Activated naive CD8-positive, alpha-beta T cell treated with anti-CD3 and anti-CD28 coated beads, Interleukin-2, amount 50 U/mL, for 16 hours (primary cell): Measurements from ENCODE around the gene LIMS2.

Experiments
- DNase-seq: peaks from one replicate; pipeline ENCODE4 v3.0.0-alpha.2; 2020; ENCODE audit warnings: low read depth, low spot score

Gene LIMS2

DNA sequence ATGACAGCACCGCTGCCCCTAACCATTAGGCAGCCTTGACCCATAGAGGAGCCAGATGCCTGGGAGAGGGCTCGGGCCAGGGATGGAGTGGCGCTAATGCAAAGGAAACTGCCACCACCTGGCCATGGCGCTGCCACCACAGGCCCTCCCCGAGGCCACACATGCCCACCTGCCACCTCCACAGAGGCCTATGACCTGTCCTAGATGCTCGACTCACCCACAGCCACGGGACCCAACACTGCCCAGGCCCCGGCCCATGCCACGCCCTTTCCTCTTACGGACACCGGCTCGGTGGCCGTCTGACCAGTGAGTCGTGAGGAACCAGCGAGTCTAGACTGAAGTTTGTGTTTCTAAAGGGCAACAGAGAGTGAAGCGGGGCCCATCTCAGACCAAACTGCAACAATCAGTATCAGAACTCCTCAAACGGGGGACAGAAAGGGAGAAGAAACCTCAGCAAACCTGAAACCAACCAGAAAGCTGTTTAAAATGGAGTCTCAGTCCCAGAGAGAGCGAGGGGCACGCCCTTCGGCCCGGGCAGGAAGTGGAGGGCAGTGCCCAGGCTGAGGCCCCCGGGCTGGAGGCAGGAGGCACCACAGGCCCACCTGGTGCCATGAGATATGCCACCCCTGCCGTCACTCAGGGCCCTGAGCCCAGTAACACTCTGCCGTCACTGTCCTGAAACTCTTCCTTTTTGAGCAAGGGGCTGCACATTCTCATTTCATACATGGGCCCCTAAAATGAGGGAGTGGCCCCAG lies 28.7 kb downstream of the LIMS2 start:
- no peak for DNase-seq

- DNase-seq = no peak
These were observed 29.7 kb downstream of the LIMS2 start, which contains the start of gene GPR17 for GRCh38 chr2:127645395-127646291. Gene GPR17 (plus strand): TSS chr2:127646153. CDS start chr2:127650736, 4,583 bp downstream.

DNA sequence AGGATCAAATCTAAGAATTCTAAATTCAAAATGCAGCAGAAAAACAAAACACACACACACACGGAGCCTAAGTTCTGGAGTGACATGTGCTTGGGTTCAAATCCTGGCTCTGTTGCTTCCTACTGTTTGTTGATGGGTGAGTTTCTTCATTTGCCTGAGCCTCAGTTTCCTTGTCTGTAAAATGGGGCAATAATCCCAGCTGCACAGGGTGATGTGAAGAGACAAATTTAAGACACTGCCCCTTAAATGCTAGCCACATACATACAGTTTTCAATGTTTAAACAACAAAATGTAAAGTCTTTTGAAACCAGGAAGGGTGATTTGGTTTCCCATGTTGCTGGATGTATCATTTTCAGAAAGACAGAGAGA lies 30.3 kb downstream of the LIMS2 start:
- DNase-seq = no peak

- DNase-seq = no peak
These were observed 31.0 kb downstream of the LIMS2 start for GRCh38 chr2:127644066-127645025.

GRCh38 chr2:127643439-127644065 lies 31.8 kb downstream of the LIMS2 start:
- no peak for DNase-seq

GRCh38 chr2:127642706-127643438 lies 32.5 kb downstream of the LIMS2 start:
- DNase-seq = no peak

DNA sequence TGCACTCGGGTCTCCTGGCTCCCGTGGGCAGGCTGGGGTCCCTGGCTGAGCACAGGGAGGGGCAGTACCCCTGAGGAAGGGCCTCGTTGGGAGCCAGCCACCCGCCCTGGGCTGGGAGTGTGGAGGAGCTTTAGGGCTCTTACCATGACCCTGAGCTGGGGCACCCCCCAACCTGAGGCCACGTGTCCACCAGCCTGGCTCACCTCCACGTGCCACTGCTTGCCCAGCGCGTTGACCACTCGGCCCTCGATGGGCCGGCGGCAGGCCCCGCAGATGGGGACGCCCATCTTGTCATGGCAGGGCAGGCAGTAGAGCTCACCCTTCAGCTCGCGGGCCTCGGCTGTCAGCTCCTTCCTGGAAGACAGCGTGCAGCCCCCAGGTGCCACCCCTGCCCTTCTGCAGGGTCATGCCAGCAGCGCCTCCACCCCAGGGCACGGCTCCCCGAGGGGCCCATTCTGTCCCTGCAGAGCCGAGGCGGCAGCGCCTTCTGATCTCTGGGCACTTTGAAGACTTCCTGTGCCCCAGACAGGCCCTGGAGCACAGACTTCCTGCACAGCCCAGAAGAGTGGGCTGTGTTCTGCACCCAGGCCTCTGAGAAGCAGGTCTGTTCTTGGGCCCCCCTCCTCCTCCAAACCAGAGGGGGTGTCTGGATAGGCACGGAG lies 33.4 kb downstream of the LIMS2 start:
- no peak for DNase-seq

DNA sequence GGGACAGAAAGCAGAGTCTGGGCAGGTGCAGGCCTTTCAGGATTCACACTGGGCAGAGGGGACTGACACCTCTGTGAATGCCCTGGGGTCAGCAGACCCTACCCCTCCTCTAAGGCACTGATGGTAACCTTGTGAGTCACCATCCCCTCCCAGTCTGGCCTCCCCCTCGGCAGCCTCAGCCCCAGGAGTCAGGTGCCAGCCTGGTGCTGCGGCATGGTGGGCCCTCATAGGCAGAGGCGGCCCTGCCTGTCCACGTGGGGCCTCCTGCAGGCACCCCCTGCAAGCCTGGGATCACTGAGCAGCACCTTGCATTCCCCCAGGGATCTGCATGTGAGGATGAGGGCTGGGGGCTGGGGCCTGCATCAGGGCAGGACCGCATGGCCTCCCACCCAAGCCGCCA lies 34.2 kb downstream of the LIMS2 start:
- no peak for DNase-seq

GRCh38 chr2:127640082-127641072 lies 35.0 kb downstream of the LIMS2 start:
- DNase-seq = no peak

DNA sequence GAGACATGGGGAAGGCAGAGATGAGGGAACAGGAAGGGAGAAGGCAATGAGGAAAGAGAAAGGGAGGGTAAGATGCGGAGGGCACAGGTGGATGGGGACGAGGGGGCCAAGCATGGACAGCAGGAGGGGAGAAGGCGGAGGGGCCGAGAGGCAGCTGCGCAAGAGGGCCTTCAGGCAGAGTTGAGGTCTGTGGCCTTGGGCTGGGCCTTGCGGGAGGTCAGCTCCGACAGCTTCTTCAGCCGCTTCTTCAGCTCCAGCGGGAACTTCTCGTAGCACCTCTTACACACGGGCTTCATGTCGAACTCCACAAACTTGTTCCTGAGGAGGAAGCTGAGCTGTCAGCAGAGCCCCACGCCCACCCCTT lies 36.2 kb downstream of the LIMS2 start:
- no peak for DNase-seq

- no peak for DNase-seq
These were observed 36.8 kb downstream of the LIMS2 start for GRCh38 chr2:127638361-127639110.

DNA sequence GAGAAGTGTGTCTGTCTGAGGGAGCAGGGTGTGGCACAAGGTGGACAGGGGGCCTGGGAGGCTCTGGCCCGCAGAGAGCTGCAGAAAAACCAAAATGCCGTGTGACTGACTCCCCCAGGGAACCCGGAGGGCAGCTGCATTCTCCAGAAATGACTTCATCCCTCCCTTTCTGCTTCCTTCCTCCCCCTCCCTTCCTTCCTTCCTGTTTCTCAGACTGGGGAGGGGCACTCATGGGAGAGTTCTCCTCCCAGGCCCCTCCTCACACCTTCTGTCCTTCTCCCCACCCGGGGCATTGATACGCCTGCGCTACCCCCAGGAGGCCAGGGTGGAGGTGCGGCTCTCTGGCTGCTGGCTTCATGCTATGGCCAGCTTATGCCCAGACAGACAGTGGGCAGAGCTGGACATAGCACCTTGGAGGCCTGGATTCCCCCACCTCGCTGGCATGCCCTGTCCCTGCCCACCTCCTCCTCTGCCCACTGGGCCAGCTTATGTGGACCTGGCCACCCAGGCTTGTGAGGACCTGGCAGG lies 37.5 kb downstream of the LIMS2 start:
- no peak for DNase-seq

- no peak for DNase-seq
These were observed 38.1 kb downstream of the LIMS2 start for GRCh38 chr2:127637236-127637630.

GRCh38 chr2:127636248-127637235 lies 38.8 kb downstream of the LIMS2 start:
- no peak for DNase-seq

- DNase-seq = no peak
These were observed 39.7 kb downstream of the LIMS2 start for GRCh38 chr2:127635380-127636237.
